ENCODE measurements around the gene ASB18. TPM values are rescaled to one million over a fixed set of nuclear protein-coding genes. Genes with fewer than 3 reads are reported as not detected.

Gene ASB18
- total and polyA plus RNA-seq, 2 experiments from 2014 or later, result not detected

DNA sequence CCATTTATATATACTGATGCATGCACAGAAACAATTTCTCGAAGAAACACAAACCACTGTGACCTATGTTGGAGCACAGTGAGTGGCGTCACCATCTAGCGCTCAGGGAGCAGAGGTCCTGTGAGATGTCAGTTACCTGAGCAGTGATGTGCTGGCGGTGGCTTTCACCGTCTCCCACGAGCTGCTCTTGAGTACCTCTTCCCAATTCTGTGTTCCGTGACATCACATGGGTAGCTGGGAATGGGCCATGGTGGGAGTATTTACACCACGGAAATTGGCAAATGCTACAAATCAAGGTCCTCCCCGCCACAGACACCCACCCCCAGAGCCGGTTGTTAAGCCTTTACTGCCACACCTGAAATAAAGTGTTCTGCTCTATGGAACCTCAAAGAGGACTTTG is 120.4 kb downstream of the ASB18 start:
- WGBS, 2 experiments (ENCODE audit: low coverage in 1 of 2, low lambda C conversion rate in 2 of 2, missing lambda C conversion rate in 2 of 2), result 81 to 84% methylated on average over 10 of the region's 10 CpGs
- in situ Hi-C loops (cut with MboI), result no loop called here
- Histone ChIP-seq H3K4me1 (ENCODE audit: insufficient read depth) (no peaks in the 10 kb centered on the region), H4K20me1 (ENCODE audit: insufficient read depth) (no peaks in the 10 kb centered on the region), H3F3A (ENCODE audit: insufficient read depth) (no peaks in the 10 kb centered on the region), H3K27me3 (replicated peaks; ENCODE audit: insufficient read depth) (peaks cover 14% of the 10 kb centered on the region; the same call in 1 of the 2 replicates), H3K27ac (no peak overlapping the region), H2AFZ (no peak overlapping the region), H3K4me3 (no peak overlapping the region), H3K9me3 (ENCODE audit: low read depth) (no peaks in the 10 kb centered on the region), H3K9ac (no peak overlapping the region), H3K9me2 (ENCODE audit: insufficient read depth) (no peaks in the 10 kb centered on the region), H3K36me3 (ENCODE audit: low read depth) (no peaks in the 10 kb centered on the region), H3K79me2 (ENCODE audit: insufficient read depth) (no peaks in the 10 kb centered on the region), H3K4me2 (ENCODE audit: unreplicated experiment) (no peak overlapping the region)
- TF ChIP-seq EZH2phosphoT487 (IDR thresholded peaks at IDR 0.05; ENCODE audit: insufficient read depth, low read depth) (no peak), EZH2 (IDR thresholded peaks at IDR 0.05; ENCODE audit: insufficient read depth, poor library complexity, severe bottlenecking) (no peak)
- no peak for DNase-seq

Small RNA genes within 50 kb of the gene (small RNA-seq; reads per million reads assigned to genes)
- gene RF00019 (ENCODE audit: low read depth, low replicate concordance), result not detected
- gene RNU1-31P (ENCODE audit: low read depth, low replicate concordance), result not detected

Other genes starting within 250 kb of the ASB18 start
- not detected in 2 replicates for gene GBX2, start 96.0 kb downstream of the ASB18 start, total RNA-seq (2014; rRNA removed; shearing (Covaris generic))
- not detected in 2 replicates for gene GBX2, start 96.0 kb downstream of the ASB18 start, polyA plus RNA-seq (2016; fragmentation: Nextera tagmentation; extraction: Ambion mirVana)

Data from GM23248 (cell line).